Osteocyte (in vitro differentiated cells): ENCODE results near the gene WBP2NL. TPM values are rescaled to one million over a fixed set of nuclear protein-coding genes. Genes with fewer than 3 reads are reported as not detected.

Source experiments
- DNase-seq: peaks from one replicate; pipeline ENCODE4 v3.0.0; 2021; ENCODE audit warnings: mixed read lengths; ENCODE audit not compliant: unreplicated experiment; ENCODE audit errors: extremely low spot score
- H3K27ac Mint-ChIP-seq: one replicate; pipeline ENCODE4 v1.8.0; 2021; ENCODE audit warnings: mild to moderate bottlenecking, mixed read lengths; ENCODE audit not compliant: unreplicated experiment
- H3K27me3 Mint-ChIP-seq: one replicate; pipeline ENCODE4 v1.8.0; 2021; ENCODE audit warnings: mixed read lengths; ENCODE audit not compliant: unreplicated experiment
- H3K36me3 Mint-ChIP-seq: one replicate; pipeline ENCODE4 v1.8.0; 2021; ENCODE audit warnings: mixed read lengths; ENCODE audit not compliant: unreplicated experiment
- H3K4me1 Mint-ChIP-seq: one replicate; pipeline ENCODE4 v1.8.0; 2021; ENCODE audit warnings: mixed read lengths; ENCODE audit not compliant: unreplicated experiment
- H3K4me3 Mint-ChIP-seq: one replicate; pipeline ENCODE4 v1.8.0; 2021; ENCODE audit warnings: mild to moderate bottlenecking, moderate library complexity, mixed read lengths; ENCODE audit not compliant: unreplicated experiment
- H3K9me3 Mint-ChIP-seq: one replicate; pipeline ENCODE4 v1.8.0; 2021; ENCODE audit warnings: mixed read lengths; ENCODE audit not compliant: unreplicated experiment
- CTCF ChIP-seq: fragments of 200-600 bp; sonication (generic); IDR thresholded peaks from 2 replicates; pipeline ENCODE4 v1.5.0; 2021; ENCODE audit warnings: antibody characterized with exemption, mild to moderate bottlenecking, moderate library complexity
- total RNA-seq: library from RNA; stranded (reverse); gene quantifications from 2 replicates; pipeline ENCODE4 v1.2.1, GENCODE V29; 2021

The WBP2NL gene
- total RNA-seq, 1 donor from 2014 or later: not detected

GRCh38 chr22:42026705-42027104 lies 28.1 kb downstream of the WBP2NL start:
- H3K27ac Mint-ChIP-seq: no peak overlapping the region
- H3K4me1 Mint-ChIP-seq: peaks cover 13% of the 10 kb centered on the region
- H3K36me3 Mint-ChIP-seq: no peaks in the 10 kb centered on the region
- peaks cover 21% of the 10 kb centered on the region for H3K27me3 Mint-ChIP-seq
- no peaks in the 10 kb centered on the region for H3K9me3 Mint-ChIP-seq
- DNase-seq: no peak
- no peak for TF ChIP-seq CTCF
- no peak overlapping the region for H3K4me3 Mint-ChIP-seq

DNA sequence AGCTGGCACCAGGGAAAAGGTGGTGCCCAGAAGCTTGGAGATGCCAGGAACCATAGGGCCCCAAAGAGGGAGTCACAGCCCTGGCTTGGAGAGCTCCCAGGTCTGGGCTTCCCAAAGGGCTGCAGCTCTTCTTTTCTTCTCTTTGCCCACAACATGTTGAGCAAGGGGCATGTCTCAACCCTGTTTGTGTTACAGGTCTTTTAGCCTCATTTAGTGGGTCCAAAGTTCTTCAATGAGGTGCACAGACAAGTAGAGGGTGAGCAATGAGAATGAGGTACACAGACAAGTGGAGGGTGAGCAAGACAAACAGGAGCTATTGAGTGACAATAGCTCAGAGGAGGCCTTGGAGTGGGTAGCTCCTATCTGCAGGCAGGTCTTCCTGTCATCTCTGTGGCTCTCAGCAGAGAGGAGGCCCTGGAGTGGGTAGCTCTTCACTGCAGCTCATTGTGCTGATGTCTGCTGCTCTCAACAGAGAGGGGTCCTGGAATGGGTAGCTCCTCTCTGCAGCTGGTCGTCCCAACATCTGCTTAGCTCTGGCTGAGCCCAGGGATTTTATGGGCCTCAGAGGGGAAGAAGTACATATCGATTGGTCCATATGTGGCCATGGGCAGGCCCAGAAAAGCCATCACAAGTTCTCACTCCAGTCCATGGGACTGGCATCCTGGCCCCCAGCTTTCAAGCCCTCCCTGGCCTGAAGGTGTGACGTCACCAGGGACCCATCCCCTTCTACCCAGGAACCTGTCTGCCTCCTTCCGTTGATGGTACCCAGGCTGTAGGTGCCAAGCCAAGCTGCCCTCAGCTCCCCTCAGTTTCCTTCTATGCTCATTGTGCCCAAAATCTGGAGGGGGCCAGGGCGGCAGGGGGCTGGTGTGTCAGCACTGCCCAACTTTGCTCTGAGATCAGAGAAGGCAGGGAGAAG lies 34.9 kb downstream of the WBP2NL start:
- Mint-ChIP-seq H3K27ac (no peak overlapping the region), H3K4me1 (peaks cover 13% of the 10 kb centered on the region), H3K4me3 (no peak overlapping the region), H3K9me3 (peaks cover 4% of the 10 kb centered on the region), H3K27me3 (peaks cover 28% of the 10 kb centered on the region), H3K36me3 (no peaks in the 10 kb centered on the region)
- no peak for TF ChIP-seq CTCF
- DNase-seq: no peak

GRCh38 chr22:42035256-42035655 lies 36.7 kb downstream of the WBP2NL start:
- no peak for TF ChIP-seq CTCF
- no peak for DNase-seq
- Mint-ChIP-seq H3K36me3 (no peaks in the 10 kb centered on the region), H3K4me1 (peaks cover 13% of the 10 kb centered on the region), H3K27ac (no peak overlapping the region), H3K4me3 (no peak overlapping the region), H3K9me3 (peaks cover 4% of the 10 kb centered on the region), H3K27me3 (peaks cover 36% of the 10 kb centered on the region)

DNA sequence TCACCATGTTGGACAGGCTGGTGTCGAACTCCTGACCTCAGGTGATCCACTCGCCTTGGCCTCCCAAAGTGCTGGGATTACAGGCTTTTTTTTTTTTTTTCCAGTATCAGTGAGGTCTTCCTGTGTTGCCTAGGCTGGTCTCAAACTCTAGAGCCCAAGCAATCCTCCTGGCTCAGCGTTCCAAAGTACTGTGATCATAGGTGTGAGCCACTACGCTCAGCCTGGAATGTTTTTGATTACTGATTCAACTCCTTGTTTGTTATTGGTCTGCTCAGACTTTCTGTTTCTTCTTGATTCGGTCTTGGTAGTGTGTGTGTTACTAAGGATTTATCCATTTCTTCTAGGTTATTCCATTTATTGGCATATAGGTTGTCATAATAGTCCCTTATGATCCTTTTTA lies 40.7 kb downstream of the WBP2NL start:
- Mint-ChIP-seq H3K27me3 (peaks cover 41% of the 10 kb centered on the region), H3K9me3 (peaks cover 19% of the 10 kb centered on the region), H3K4me3 (no peak overlapping the region), H3K36me3 (no peaks in the 10 kb centered on the region), H3K4me1 (no peaks in the 10 kb centered on the region), H3K27ac (no peak overlapping the region)
- no peak for DNase-seq
- no peak for TF ChIP-seq CTCF

DNA sequence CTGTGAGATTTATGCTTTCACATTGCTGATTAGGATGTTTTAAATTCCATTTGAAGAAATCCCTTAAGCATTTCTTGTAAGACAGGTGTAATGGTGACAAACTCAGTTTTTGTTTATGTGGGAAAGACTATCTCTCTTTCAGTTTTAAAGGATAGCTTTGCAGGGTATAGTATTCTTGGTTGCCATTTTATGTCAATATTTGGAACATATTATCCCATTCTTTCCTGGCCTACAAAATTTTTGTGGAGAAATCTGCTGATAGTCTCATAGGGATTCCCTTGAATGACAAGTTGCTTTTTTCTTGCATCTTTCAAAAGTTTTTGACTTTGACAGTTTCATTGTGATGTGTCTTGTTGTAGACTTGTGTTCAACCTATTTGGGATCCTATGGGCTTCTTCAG lies 43.2 kb downstream of the WBP2NL start:
- Mint-ChIP-seq H3K27me3 (peaks cover 33% of the 10 kb centered on the region), H3K4me1 (no peaks in the 10 kb centered on the region), H3K27ac (no peak overlapping the region), H3K36me3 (peaks cover 2% of the 10 kb centered on the region), H3K4me3 (no peak overlapping the region), H3K9me3 (peaks cover 19% of the 10 kb centered on the region)
- DNase-seq: no peak
- TF ChIP-seq CTCF: no peak
